HepG2 (cell line): Measurements from ENCODE around the gene CADPS2. TPM values are rescaled to one million over a fixed set of nuclear protein-coding genes. Genes with fewer than 3 reads are reported as not detected.

Experiments
- ATAC-seq: fragments of 200-7000 bp; cut with Tn5 transposase; 3 replicates; pipeline ENCODE4 v1.9.1; 2020; ENCODE audit warnings: mild to moderate bottlenecking, moderate library complexity
- BruUV-seq: library from RNA; stranded (reverse); fragments of 400-500 nt; replicated peaks from 2 replicates; lab custom pipeline; 2021; lab: Mats Ljungman, UMichigan
- CTCF ChIA-PET: fragments of 300-600 bp; formaldehyde crosslinking; extraction: SDS; loops from one replicate; lab custom pipeline; 2021; ENCODE audit warnings: low total read pairs, inconsistent platforms, low intra/inter-chr PET ratio; lab: Yijun Ruan, JAX
- POLR2A ChIA-PET: fragments of 350-600 bp; sonication (Branson Sonifier 250); formaldehyde crosslinking; loops from one replicate; lab custom pipeline; 2020; ENCODE audit warnings: antibody characterized with exemption, inconsistent platforms; lab: Yijun Ruan, JAX
- DNase-seq: peaks from one replicate; pipeline ENCODE4 v3.0.0-alpha.2; 2015; ENCODE audit warnings: low spot score
- FAIRE-seq: peaks from 3 replicates; lab custom pipeline; 2011; peaks lifted over from hg19 to GRCh38; lab: Jason Lieb, UNC
- H2AFZ ChIP-seq: one replicate; pipeline ENCODE4 v1.6.1; 2011; ENCODE audit warnings: low read length, inconsistent platforms
- H3K27ac ChIP-seq: fragments of 300-600 bp; 3 replicates; pipeline ENCODE4 v1.8.0; 2011; ENCODE audit warnings: mixed run types, mild to moderate bottlenecking, mixed read lengths, low read length, inconsistent platforms; ENCODE audit not compliant: insufficient read depth; ENCODE audit errors: extremely low read length
- H3K27me3 ChIP-seq, 2 experiments: fragments of 200-600 bp in 1 of 2; 2 replicates in 1 of 2; 3 replicates in 1 of 2; pipeline versions ENCODE4 v1.6.0 to v1.8.0; 2011; ENCODE audit warnings: low read length in 2 of 2, mild to moderate bottlenecking in 2 of 2, moderate library complexity in 2 of 2, inconsistent platforms in 1 of 2; ENCODE audit not compliant: insufficient read depth in 2 of 2, control insufficient read depth in 1 of 2
- H3K36me3 ChIP-seq, 2 experiments: fragments of 200-600 bp in 1 of 2; replicated peaks in 1 of 2; 2 replicates in 1 of 2; 3 replicates in 1 of 2; pipeline versions ENCODE4 v1.5.1 to v1.8.0; 2011; ENCODE audit warnings: low read length in 2 of 2, inconsistent platforms in 1 of 2; ENCODE audit not compliant: insufficient read depth in 2 of 2, control insufficient read depth in 1 of 2
- H3K4me1 ChIP-seq: 2 replicates; pipeline ENCODE4 v1.5.1; 2012; ENCODE audit warnings: low read length, inconsistent platforms; ENCODE audit not compliant: insufficient read depth
- H3K4me2 ChIP-seq: 2 replicates; pipeline ENCODE4 v1.6.0; 2011; ENCODE audit warnings: low read depth, low read length, inconsistent platforms
- H3K4me3 ChIP-seq, 3 experiments: fragments of 200-600 bp in 1 of 3; sonication (generic), shearing (Covaris generic) in 1 of 3; replicated peaks in 1 of 3; 2 replicates each; pipeline ENCODE4 v1.5.1; 2011 to 2016; ENCODE audit warnings: low read length in 3 of 3, inconsistent platforms in 2 of 3, low read depth in 2 of 3, mild to moderate bottlenecking in 2 of 3, control low read depth in 1 of 3, mixed read lengths in 1 of 3; ENCODE audit not compliant: insufficient read depth in 1 of 3
- H3K79me2 ChIP-seq: one replicate; pipeline ENCODE4 v1.6.1; 2011; ENCODE audit warnings: low read length, inconsistent platforms; ENCODE audit not compliant: insufficient read depth
- H3K9ac ChIP-seq: 2 replicates; pipeline ENCODE4 v1.6.0; 2011; ENCODE audit warnings: mild to moderate bottlenecking, low read depth, low read length, inconsistent platforms; ENCODE audit not compliant: insufficient read depth
- H3K9me3 ChIP-seq: 2 replicates; pipeline ENCODE4 v1.5.1; 2012; ENCODE audit warnings: mild to moderate bottlenecking, low read length
- H4K20me1 ChIP-seq: 2 replicates; pipeline ENCODE4 v1.6.0; 2011; ENCODE audit warnings: inconsistent platforms, mild to moderate bottlenecking, low read length, moderate library complexity; ENCODE audit not compliant: insufficient read depth
- BRD4 ChIP-seq: sonication (generic); formaldehyde crosslinking; IDR thresholded peaks from 2 replicates; pipeline ENCODE4 v1.4.0; 2020; ENCODE audit warnings: missing genetic modification reagents
- KIAA2018 ChIP-seq: sonication (generic); formaldehyde crosslinking; IDR thresholded peaks from 2 replicates; pipeline ENCODE4 v1.5.0; 2020; ENCODE audit warnings: mild to moderate bottlenecking, missing genetic modification reagents, borderline replicate concordance
- NFYB ChIP-seq: sonication (generic); formaldehyde crosslinking; IDR thresholded peaks from 2 replicates; pipeline ENCODE4 v1.4.0; 2020; ENCODE audit warnings: missing genetic modification reagents
- NFYC ChIP-seq: IDR thresholded peaks from 2 replicates; pipeline ENCODE4 v1.6.1; 2016; ENCODE audit warnings: missing genetic modification reagents, missing compliant biosample characterization
- SRSF1 ChIP-seq: fragments of 200-400 bp; formaldehyde crosslinking; optimal IDR thresholded peaks from 2 replicates; pipeline ENCODE3; 2017; ENCODE audit warnings: mild to moderate bottlenecking, low read depth, low read length, moderate library complexity
- TSC22D2 ChIP-seq: sonication (generic); formaldehyde crosslinking; IDR thresholded peaks from 2 replicates; pipeline ENCODE4 v1.5.1; 2020; ENCODE audit warnings: missing genetic modification reagents, mild to moderate bottlenecking, borderline replicate concordance
- ZNF350 ChIP-seq: sonication (generic); formaldehyde crosslinking; IDR thresholded peaks from 2 replicates; pipeline ENCODE4 v1.4.0; 2020; ENCODE audit warnings: mild to moderate bottlenecking, low read depth, missing genetic modification reagents, borderline replicate concordance
- ZNF44 ChIP-seq: sonication (generic); formaldehyde crosslinking; IDR thresholded peaks from 2 replicates; pipeline ENCODE4 v1.5.1; 2020; ENCODE audit warnings: mild to moderate bottlenecking, missing genetic modification reagents
- ZNF777 ChIP-seq: sonication (generic); formaldehyde crosslinking; IDR thresholded peaks from 2 replicates; pipeline ENCODE4 v1.4.0; 2020; ENCODE audit warnings: missing genetic modification reagents
- WGBS: methylation state at CpG from one replicate; pipeline ENCODE4 v1.1.6; 2017; ENCODE audit warnings: low lambda C conversion rate; 5-methylcytosine and 5-hydroxymethylcytosine counted together
- in situ Hi-C: cut with HindIII; loops from 2 replicates; pipeline ENCODE4 v1.10.0; 2017; ENCODE audit warnings: low pct_unique_long_range_greater_than_20kb; ENCODE audit not compliant: extremely low pct_ligation_motif_present
- intact Hi-C: fragments of 100-400 bp; cut with micrococcal nuclease; formaldehyde crosslinking; loops from one replicate; pipeline ENCODE4 v1.10.0; 2022; ENCODE audit not compliant: unreplicated experiment
- polyA plus RNA-seq, 8 experiments: library from polyadenylated mRNA; depleted of rRNA in 3 of 8; stranded (reverse) in 7 of 8; unstranded in 1 of 8; fragments of >200 nt; fragmentation: Illumina TruSeq in 4 of 8; extraction: Trizol in 4 of 8; gene quantifications; 2 replicates each; pipeline versions ENCODE4 v1.2.1 to v1.2.3, GENCODE V29; 2011 to 2016; ENCODE audit warnings: low read depth in 4 of 8, missing spikeins in 1 of 8, mixed read lengths in 1 of 8; ENCODE audit not compliant: insufficient read depth in 1 of 8
- total RNA-seq, 5 experiments: library from RNA; depleted of rRNA; stranded (reverse); fragments of >200 nt; fragmentation: Illumina TruSeq; extraction: Trizol; gene quantifications; 2 replicates each; pipeline ENCODE4 v1.2.3, GENCODE V29; 2016; ENCODE audit warnings: low read depth in 1 of 5
- TF ChIP-seq, protein P1 (sequence below), 2 experiments: sonication (generic) in 1 of 2; formaldehyde crosslinking in 1 of 2; IDR thresholded peaks; 2 replicates each; pipeline versions ENCODE4 v1.5.1 to v1.6.1; 2011 to 2020; ENCODE audit warnings: borderline replicate concordance in 1 of 2, low read depth in 1 of 2, low read length in 1 of 2, mild to moderate bottlenecking in 1 of 2, missing genetic modification reagents in 1 of 2, moderate library complexity in 1 of 2

CADPS2 gene
- total and polyA plus RNA-seq, 2 of the 13 experiments (the other 11 are each of a cell fraction or from before 2014, with no cell fraction given): 17.6 to 43.8 TPM

- peak; percentile 76 for ATAC-seq
- WGBS: 58% methylated on average over 5 of the region's 5 CpGs
- in situ Hi-C loops (no loop called here), intact Hi-C loops (no loop called here)
- FAIRE-seq: no peak
- Histone ChIP-seq H3K9ac (no peak overlapping the region), H4K20me1 (no peaks in the 10 kb centered on the region), H3K27me3 (no peaks in the 10 kb centered on the region), H3K4me1 (no peaks in the 10 kb centered on the region), H3K36me3 (no peaks in the 10 kb centered on the region), H3K79me2 (no peaks in the 10 kb centered on the region), H3K4me2 (no peak overlapping the region), H3K9me3 (no peaks in the 10 kb centered on the region), H3K27ac (no peak overlapping the region), H2AFZ (no peak overlapping the region), H3K4me3 (no peak overlapping the region)
- peak; percentile 21 for DNase-seq
- no TSS peak for BruUV-seq
- CTCF ChIA-PET: no interaction called here
- POLR2A ChIA-PET: no interaction called here
- no peak for TF ChIP-seq TSC22D2 (CRISPR knock-in tag)
- peak; percentile 78 for TF ChIP-seq NFYB (CRISPR knock-in tag)
- TF ChIP-seq, protein P1, sequence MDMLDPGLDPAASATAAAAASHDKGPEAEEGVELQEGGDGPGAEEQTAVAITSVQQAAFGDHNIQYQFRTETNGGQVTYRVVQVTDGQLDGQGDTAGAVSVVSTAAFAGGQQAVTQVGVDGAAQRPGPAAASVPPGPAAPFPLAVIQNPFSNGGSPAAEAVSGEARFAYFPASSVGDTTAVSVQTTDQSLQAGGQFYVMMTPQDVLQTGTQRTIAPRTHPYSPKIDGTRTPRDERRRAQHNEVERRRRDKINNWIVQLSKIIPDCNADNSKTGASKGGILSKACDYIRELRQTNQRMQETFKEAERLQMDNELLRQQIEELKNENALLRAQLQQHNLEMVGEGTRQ (IDR thresholded peaks at IDR 0.05; ENCODE audit: low read depth, low read length): peak; percentile 80
- TF ChIP-seq, protein P1 (CRISPR knock-in tag; IDR thresholded peaks at IDR 0.05; ENCODE audit: borderline replicate concordance): peak; percentile 68; the same call in 1 of the 2 replicates
- TF ChIP-seq ZNF777 (CRISPR knock-in tag): no peak
- TF ChIP-seq ZNF44: no peak
- TF ChIP-seq KIAA2018 (CRISPR knock-in tag): no peak
- no peak for TF ChIP-seq SRSF1
- TF ChIP-seq NFYC (CRISPR knock-in tag): peak; percentile 74
- TF ChIP-seq ZNF350 (CRISPR knock-in tag): no peak
- TF ChIP-seq BRD4: no peak
Observed at GRCh38 chr7:122902751-122903495, 16.7 kb upstream of the CADPS2 start.
